GM19397 (cell line): ENCODE measurements around the gene MAML3.

Source experiments
- ATAC-seq: cut with Tn5 transposase; IDR thresholded peaks from one replicate; pipeline ENCODE4 v1.9.1; 2021; ENCODE audit warnings: mild to moderate bottlenecking, moderate library complexity; ENCODE audit not compliant: unreplicated experiment

The MAML3 gene

GRCh38 chr4:140127422-140127821 lies 26.6 kb downstream of the MAML3 start:
- ATAC-seq, result no peak

DNA sequence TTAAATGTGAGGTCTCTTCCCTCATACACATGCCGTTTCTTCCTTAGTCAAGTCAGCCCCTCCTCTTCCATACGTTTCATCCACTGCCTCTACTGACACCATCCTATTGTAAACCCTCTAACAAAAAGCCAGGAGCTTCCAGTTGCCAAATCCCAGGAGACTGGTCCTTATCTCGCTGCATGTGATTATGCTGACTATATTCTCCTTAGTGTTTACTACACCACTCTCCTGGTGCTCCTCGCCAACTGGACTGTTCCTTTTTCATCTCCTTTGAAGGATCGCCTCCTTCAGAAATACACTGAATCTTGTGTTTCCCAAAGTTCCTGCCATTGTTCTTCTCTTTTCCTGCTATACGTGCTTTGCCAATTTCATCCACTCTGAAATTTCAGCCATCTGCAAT lies 27.7 kb downstream of the MAML3 start:
- no peak for ATAC-seq

GRCh38 chr4:140125374-140125773 lies 28.6 kb downstream of the MAML3 start:
- no peak for ATAC-seq

- ATAC-seq, result no peak
Observed at GRCh38 chr4:140123666-140124377, 30.2 kb downstream of the MAML3 start.

GRCh38 chr4:140122891-140123290 lies 31.1 kb downstream of the MAML3 start:
- ATAC-seq, result no peak

GRCh38 chr4:140121646-140122045 lies 32.3 kb downstream of the MAML3 start:
- no peak for ATAC-seq

GRCh38 chr4:140118931-140119640 lies 34.9 kb downstream of the MAML3 start:
- no peak for ATAC-seq

DNA sequence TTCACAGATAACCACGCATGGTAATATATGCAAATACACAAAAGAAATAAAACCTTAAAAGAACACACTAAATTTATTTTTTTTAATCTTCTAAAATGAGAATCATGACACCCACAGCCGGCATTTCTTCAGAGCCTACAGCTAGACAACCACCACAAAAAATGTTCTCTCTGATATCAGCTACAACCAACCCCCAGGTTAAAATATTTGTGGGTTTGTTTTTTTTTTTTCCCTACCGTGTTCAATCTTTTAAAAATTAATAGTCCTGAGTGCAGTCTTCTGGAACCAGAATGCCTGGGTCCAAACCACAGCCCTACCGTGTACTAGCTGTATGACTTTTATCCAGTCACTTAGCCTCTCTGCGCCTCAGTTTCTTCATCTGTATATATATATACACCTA lies 36.0 kb downstream of the MAML3 start:
- no peak for ATAC-seq

- no peak for ATAC-seq
Observed at GRCh38 chr4:140116442-140117104, 37.4 kb downstream of the MAML3 start.

DNA sequence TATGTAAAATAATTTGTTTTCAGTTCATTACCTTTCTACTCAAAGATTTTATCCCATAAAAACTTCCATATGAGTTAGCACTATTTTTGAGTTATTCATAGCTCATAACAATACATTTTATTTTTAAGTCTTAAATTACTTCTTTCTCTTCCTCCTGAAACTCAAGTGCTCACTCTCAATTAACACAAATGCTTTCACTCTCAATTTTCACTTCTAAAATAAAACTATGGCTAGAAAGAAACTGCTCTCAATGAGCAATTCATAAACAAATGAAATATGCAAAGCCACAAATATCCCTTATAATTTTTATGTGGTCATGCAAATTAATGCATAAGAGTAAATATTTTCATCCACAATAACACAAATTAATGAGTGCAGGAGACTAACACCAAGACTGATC lies 38.8 kb downstream of the MAML3 start:
- ATAC-seq, result no peak

DNA sequence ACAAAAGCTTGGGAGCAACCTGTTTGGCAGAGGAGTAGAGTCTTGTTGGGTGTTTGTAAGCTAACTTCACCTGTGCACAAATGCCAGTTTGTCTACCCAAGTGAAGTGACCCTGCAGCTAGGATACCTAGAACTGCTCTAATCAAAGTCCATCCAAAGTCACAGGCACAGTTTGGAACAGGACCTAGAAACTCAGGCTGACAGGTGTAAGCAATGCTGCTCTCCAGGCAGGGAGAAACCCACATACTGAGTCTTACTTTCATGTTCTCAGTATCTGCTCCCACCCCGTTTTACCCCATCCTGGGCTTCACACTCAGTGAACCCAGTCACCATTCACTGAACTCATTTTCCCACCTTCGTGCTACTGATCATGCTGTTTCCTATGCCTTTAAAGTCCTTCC lies 40.3 kb downstream of the MAML3 start:
- no peak for ATAC-seq

DNA sequence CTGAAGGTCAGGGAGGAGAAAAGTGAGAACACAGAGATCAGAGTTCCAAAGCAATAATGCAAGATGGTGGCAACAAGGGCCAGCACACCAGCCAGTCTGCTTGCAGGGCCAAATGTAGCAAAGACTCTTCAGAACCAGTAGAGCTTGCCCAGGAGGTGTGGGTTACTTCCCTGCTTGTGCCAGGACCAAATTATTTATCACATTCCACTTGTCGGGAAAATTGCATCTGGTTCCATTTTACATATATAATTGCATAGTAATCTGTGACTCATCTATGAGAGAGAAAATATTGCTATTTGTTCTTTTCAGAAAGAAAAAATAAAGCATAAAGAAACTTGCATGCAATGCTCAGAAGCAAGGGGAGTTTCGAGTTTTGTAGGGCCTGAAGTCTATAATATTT lies 41.4 kb downstream of the MAML3 start:
- ATAC-seq, result no peak

GRCh38 chr4:140111256-140111655 lies 42.7 kb downstream of the MAML3 start:
- ATAC-seq, result no peak

GRCh38 chr4:140110542-140111215 lies 43.3 kb downstream of the MAML3 start:
- no peak for ATAC-seq

DNA sequence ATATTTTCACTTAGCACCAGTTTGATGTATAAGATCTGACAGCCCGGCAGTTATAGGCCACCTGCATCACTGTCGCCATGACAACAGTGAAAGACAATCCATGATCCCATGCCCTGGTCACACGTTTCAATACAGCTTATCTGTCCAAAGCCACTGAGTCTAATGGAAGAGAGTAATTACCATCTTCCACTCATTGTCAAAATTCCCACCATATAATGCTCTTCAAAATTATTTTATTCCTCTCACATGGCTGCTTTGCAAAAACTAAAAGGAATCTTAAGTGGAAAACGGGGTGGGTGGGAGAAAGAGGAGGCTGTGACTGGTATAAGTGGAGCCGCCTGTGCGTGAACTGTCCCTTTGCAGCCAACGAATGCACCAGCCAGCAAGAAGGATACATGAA lies 44.2 kb downstream of the MAML3 start:
- ATAC-seq, result no peak

DNA sequence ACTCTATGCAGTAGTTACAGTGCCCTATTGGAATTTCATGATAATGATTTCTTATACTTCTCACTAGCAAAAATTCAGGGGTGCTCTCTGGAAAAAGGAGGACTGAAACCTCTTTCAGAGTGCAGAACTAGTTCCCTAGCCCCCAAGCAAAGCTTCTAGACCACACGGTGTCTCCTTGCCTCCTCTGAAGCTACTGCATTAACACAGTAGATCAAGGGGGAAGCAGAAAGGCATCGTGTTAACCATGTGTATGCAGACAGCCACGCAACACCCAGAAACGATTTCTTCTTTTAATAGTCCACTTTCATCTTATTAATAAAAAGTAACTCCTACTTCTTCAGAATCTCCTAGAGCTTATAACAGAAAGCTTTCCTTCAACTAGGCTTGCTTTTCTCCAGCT lies 44.7 kb downstream of the MAML3 start:
- no peak for ATAC-seq

DNA sequence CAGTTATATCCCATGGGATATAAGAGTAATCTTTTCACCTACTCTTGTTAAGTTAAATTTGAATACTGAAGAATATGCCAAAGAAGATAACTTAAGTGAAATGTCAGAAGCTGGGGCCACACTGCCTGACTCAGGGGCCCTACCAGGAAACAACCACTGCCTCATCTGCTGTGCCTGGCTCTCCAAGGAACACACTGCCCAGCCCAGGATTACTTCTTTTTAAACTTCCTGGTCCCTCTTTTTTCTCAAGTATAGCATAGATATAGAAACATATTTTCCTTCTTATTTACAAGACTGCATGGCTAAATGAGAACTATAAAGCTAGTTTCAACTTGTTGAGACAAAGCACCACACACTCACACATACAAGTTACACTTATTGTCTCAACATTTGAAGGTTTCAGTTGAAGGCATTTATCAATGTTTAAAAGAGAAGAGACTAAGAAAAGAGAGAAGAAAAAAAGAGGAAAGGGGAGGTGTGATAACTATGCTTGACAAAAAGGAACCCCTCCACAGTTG lies 45.2 kb downstream of the MAML3 start:
- no peak for ATAC-seq

DNA sequence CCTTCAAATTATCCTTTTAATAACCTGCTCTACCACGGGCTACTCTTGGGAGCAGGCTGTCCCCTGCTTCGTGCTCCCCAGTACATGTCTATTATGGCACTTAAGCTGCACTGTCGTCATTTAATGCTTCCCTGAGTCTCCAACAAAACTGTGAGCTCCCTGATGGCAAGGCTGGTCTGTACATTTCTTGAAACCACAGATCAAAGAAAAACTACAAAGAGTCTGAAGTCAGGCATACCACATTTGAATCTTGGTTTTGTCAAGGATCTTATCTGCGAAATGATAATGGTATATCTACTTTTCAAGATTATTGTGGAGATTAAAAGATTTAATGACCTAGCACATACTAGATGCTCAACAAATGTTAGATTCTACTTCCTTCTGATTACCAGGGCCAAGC lies 45.7 kb downstream of the MAML3 start:
- ATAC-seq, result no peak

- ATAC-seq, result no peak
Observed at GRCh38 chr4:140106289-140106844, 47.6 kb downstream of the MAML3 start.

GRCh38 chr4:140105436-140105835 lies 48.5 kb downstream of the MAML3 start:
- ATAC-seq, result no peak

DNA sequence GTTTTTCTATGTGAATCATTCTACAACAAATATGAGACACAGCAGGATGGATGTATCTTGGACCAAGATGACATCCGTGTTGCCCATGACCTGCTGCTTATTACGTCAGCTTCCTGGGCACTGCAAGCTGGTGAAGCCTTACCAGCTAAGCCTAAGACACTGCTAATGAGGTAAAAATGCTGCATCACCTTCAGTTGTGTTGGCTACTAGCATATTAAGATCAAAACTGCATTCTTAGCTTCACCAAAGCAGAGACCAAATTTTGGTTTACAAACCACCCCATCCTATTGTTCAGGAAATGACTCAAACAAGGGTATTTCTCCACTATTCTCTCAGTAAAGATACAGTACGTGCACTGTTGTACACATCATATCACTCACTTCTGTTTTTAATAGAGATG lies 50.3 kb downstream of the MAML3 start:
- no peak for ATAC-seq
